ENCODE data around the gene GABRB1.
"Not testable (repeated sequence)": the region's sequence is repeated elsewhere in the genome, so short reads cannot be mapped to it uniquely, and the experiment has no call there.

GABRB1 gene

GRCh38 chr4:47290873-47291272 is 259.5 kb downstream of the GABRB1 start:
- DNase-seq (ENCODE audit: low read depth in 3 of 3): not testable (repeated sequence)

- no peak for DNase-seq (ENCODE audit: low read depth in 3 of 3)
Measured at GRCh38 chr4:47309165-47309564, 277.8 kb downstream of the GABRB1 start.

GRCh38 chr4:47312170-47312569 is 280.8 kb downstream of the GABRB1 start:
- no peak for DNase-seq (ENCODE audit: low read depth in 3 of 3)

- no peak for DNase-seq (ENCODE audit: low read depth in 3 of 3)
Measured at GRCh38 chr4:47313384-47313783, 282.0 kb downstream of the GABRB1 start.

- DNase-seq (ENCODE audit: low read depth in 3 of 3): no peak
Measured at GRCh38 chr4:47315346-47315745, 284.0 kb downstream of the GABRB1 start.

GRCh38 chr4:47326025-47326424 is 294.7 kb downstream of the GABRB1 start:
- no peak for DNase-seq (ENCODE audit: low read depth in 3 of 3)

GRCh38 chr4:47330866-47331265 is 299.5 kb downstream of the GABRB1 start:
- no peak for DNase-seq (ENCODE audit: low read depth in 3 of 3)

GRCh38 chr4:47334652-47335051 is 303.3 kb downstream of the GABRB1 start:
- DNase-seq (ENCODE audit: low read depth in 3 of 3): no peak

- no peak for DNase-seq (ENCODE audit: low read depth in 3 of 3)
Measured at GRCh38 chr4:47337893-47338292, 306.5 kb downstream of the GABRB1 start.

GRCh38 chr4:47340914-47341313 is 309.5 kb downstream of the GABRB1 start:
- DNase-seq (ENCODE audit: low read depth in 3 of 3): no peak

- DNase-seq (ENCODE audit: low read depth in 3 of 3): no peak
Measured at GRCh38 chr4:47342796-47343195, 311.4 kb downstream of the GABRB1 start.

GRCh38 chr4:47349326-47349725 is 318.0 kb downstream of the GABRB1 start:
- no peak for DNase-seq (ENCODE audit: low read depth in 3 of 3)

- no peak for DNase-seq (ENCODE audit: low read depth in 3 of 3)
Measured at GRCh38 chr4:47355568-47355967, 324.2 kb downstream of the GABRB1 start.

- DNase-seq (ENCODE audit: low read depth in 3 of 3): no peak
Measured at GRCh38 chr4:47359891-47360290, 328.5 kb downstream of the GABRB1 start.

- DNase-seq (ENCODE audit: low read depth in 3 of 3): no peak
Measured at GRCh38 chr4:47367761-47368160, 336.4 kb downstream of the GABRB1 start.

GRCh38 chr4:47368211-47368610 is 336.8 kb downstream of the GABRB1 start:
- no peak for DNase-seq (ENCODE audit: low read depth in 3 of 3)

- no peak for DNase-seq (ENCODE audit: low read depth in 3 of 3)
Measured at GRCh38 chr4:47372561-47372960, 341.2 kb downstream of the GABRB1 start.

GRCh38 chr4:47373174-47373573 is 341.8 kb downstream of the GABRB1 start:
- no peak for DNase-seq (ENCODE audit: low read depth in 3 of 3)

GRCh38 chr4:47373709-47374108 is 342.3 kb downstream of the GABRB1 start:
- DNase-seq (ENCODE audit: low read depth in 3 of 3): no peak

- DNase-seq (ENCODE audit: low read depth in 3 of 3): no peak
Measured at GRCh38 chr4:47374477-47374876, 343.1 kb downstream of the GABRB1 start.

GRCh38 chr4:47378021-47378530 is 346.7 kb downstream of the GABRB1 start:
- not testable (repeated sequence) for DNase-seq (ENCODE audit: low read depth in 3 of 3)

- no peak for DNase-seq (ENCODE audit: low read depth in 3 of 3)
Measured at GRCh38 chr4:47381172-47381571, 349.8 kb downstream of the GABRB1 start.

- no peak for DNase-seq (ENCODE audit: low read depth in 3 of 3)
Measured at GRCh38 chr4:47382846-47383360, 351.5 kb downstream of the GABRB1 start.

GRCh38 chr4:47383829-47384427 is 352.6 kb downstream of the GABRB1 start:
- DNase-seq (ENCODE audit: low read depth in 3 of 3): no peak

All from stimulated activated CD4-positive, alpha-beta T cell treated with anti-CD3 and anti-CD28 coated beads, TNF-alpha, amount 100 ng/mL, for 24 hours (primary cell).